Fibroblast of lung (primary cell): ENCODE measurements around the gene PCDHB9. TPM values are rescaled to one million over a fixed set of nuclear protein-coding genes. Genes with fewer than 3 reads are reported as not detected.
"Not testable (repeated sequence)": the region's sequence is repeated elsewhere in the genome, so short reads cannot be mapped to it uniquely, and the experiment has no call there.

ENCODE experiments used
- DNase-seq, 2 donors: peaks; one replicate each; pipeline versions ENCODE4 v3.0.0 to v3.0.0-alpha.2; 2010; ENCODE audit warnings: low read depth in 2 of 2
- H2AFZ ChIP-seq: 2 replicates; pipeline ENCODE4 v1.5.1; 2012; ENCODE audit warnings: low read length, control low read depth, inconsistent platforms
- H3K27ac ChIP-seq: 2 replicates; pipeline ENCODE4 v1.5.1; 2011; ENCODE audit warnings: low read length, control low read depth; ENCODE audit not compliant: insufficient read depth
- H3K27me3 ChIP-seq: 2 replicates; pipeline ENCODE4 v1.5.1; 2011; ENCODE audit warnings: mild to moderate bottlenecking, low read length; ENCODE audit not compliant: control insufficient read depth, insufficient read depth
- H3K36me3 ChIP-seq: 2 replicates; pipeline ENCODE4 v1.5.1; 2011; ENCODE audit warnings: low read length; ENCODE audit not compliant: control insufficient read depth, insufficient read depth
- H3K4me1 ChIP-seq: 2 replicates; pipeline ENCODE4 v1.5.1; 2011; ENCODE audit warnings: low read length; ENCODE audit not compliant: control insufficient read depth, insufficient read depth; ENCODE audit errors: extremely low read depth
- H3K4me2 ChIP-seq: 2 replicates; pipeline ENCODE4 v1.5.1; 2011; ENCODE audit warnings: low read length, control low read depth; ENCODE audit not compliant: insufficient read depth; ENCODE audit errors: extremely low read depth
- H3K4me3 ChIP-seq, 4 experiments: fragments of 200-600 bp in 1 of 4; sonication (generic) in 1 of 4; replicated peaks in 1 of 4; 2 replicates each; pipeline ENCODE4 v1.5.1; 2011 to 2016; ENCODE audit warnings: low read length in 4 of 4, low read depth in 3 of 4, mild to moderate bottlenecking in 3 of 4, control low read depth in 2 of 4, inconsistent platforms in 1 of 4, mixed read lengths in 1 of 4; ENCODE audit not compliant: insufficient read depth in 1 of 4; ENCODE audit errors: control extremely low read depth in 1 of 4
- H3K79me2 ChIP-seq: 2 replicates; pipeline ENCODE4 v1.5.1; 2012; ENCODE audit warnings: mild to moderate bottlenecking, low read length, inconsistent platforms; ENCODE audit not compliant: control insufficient read depth, insufficient read depth
- H3K9ac ChIP-seq: 2 replicates; pipeline ENCODE4 v1.5.1; 2011; ENCODE audit warnings: mild to moderate bottlenecking, low read length, control low read depth; ENCODE audit not compliant: insufficient read depth
- H3K9me3 ChIP-seq: 2 replicates; pipeline ENCODE4 v1.5.1; 2012; ENCODE audit warnings: low read depth, low read length; ENCODE audit not compliant: control insufficient read depth, insufficient read depth
- H4K20me1 ChIP-seq: 2 replicates; pipeline ENCODE4 v1.5.1; 2011; ENCODE audit warnings: low read length; ENCODE audit not compliant: control insufficient read depth, insufficient read depth; ENCODE audit errors: extremely low read depth
- EZH2 ChIP-seq: IDR thresholded peaks from 2 replicates; pipeline ENCODE4 v1.5.1; 2012; ENCODE audit warnings: low read length, control low read depth, mild to moderate bottlenecking; ENCODE audit errors: missing control alignments
- polyA plus RNA-seq, 2 donors: library from polyadenylated mRNA; depleted of rRNA in 1 of 2; stranded (reverse) in 1 of 2; unstranded in 1 of 2; fragments of >200 nt; gene quantifications; 2 replicates each; pipeline ENCODE4 v1.2.1, GENCODE V29; 2011 to 2012; ENCODE audit warnings: missing spikeins in 1 of 2
- total RNA-seq: library from RNA; depleted of rRNA; stranded (reverse); fragments of >200 nt; gene quantifications from 2 replicates; pipeline ENCODE4 v1.2.1, GENCODE V29; 2014
- TF ChIP-seq, protein P1 (sequence below), 2 donors: IDR thresholded peaks in 1 of 2; conservative IDR thresholded peaks in 1 of 2; 1 replicate in 1 of 2; 2 replicates in 1 of 2; pipeline ENCODE4 v1.5.1; 2011 to 2012; ENCODE audit warnings: low read length in 2 of 2, control low read depth in 1 of 2, inconsistent platforms in 1 of 2, low read depth in 1 of 2, mild to moderate bottlenecking in 1 of 2

Gene PCDHB9
- total and polyA plus RNA-seq, 2 donors (not counting 1 experiment from before 2014, with no cell fraction given): 0.82 to 0.99 TPM

DNA sequence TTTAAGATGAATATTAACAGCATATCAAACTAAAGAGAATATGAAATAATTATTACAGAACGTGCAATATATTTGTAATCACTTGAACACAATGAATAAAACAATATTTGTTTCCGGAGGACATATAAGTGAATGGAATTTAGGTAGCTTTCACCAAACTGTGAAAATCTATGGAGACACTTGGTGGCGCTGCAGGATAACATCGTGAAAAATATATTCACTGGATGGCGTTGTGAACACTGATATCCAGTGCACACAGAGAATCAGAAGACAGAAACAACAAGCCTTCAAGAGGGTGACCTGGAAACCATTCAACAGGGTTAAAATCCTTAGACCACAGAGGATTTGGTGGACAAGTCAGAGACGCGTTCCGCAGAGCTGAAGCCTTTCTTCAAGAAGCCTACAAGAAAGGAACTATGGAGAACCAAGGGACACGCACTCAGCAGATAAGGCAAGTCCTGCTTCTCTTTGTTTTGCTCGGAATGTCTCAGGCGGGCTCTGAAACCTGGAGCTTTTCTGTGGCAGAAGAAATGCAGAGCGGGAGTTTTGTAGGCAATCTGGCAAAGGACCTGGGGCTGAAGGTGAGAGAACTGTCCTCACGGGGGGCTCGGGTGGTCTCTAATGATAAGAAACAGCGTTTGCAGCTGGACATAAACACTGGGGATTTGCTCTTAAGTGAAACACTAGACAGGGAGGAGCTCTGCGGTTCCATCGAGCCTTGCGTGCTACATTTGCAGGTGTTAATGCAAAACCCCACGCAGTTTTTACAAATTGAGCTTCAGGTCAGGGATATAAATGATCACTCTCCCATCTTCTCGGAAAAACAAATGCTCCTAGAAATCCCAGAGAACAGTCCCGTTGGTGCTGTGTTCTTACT is 12.6 kb downstream of the PCDHB9 start, which contains the start of gene PCDHB11:
Gene PCDHB11, plus strand, starts transcription at position 269 of the 877 bp plus-strand sequence. Its CDS starts 148 bp downstream, at position 417.
- Histone ChIP-seq H3K27ac (no peak within 1 kb of the TSS), H3K4me2 (no peak within 1 kb of the TSS), H2AFZ (no peak within 1 kb of the TSS), H3K4me1 (no peaks in the 10 kb centered on the region), H3K9me3 (no peaks in the 10 kb centered on the region), H3K27me3 (no peaks in the 10 kb centered on the region), H3K9ac (no peak within 1 kb of the TSS), H3K36me3 (no peaks in the 10 kb centered on the region), H3K79me2 (no peaks in the 10 kb centered on the region), H3K4me3 (peak within 1 kb of the TSS in 1 of 4 experiments; percentile 25), H4K20me1 (no peaks in the 10 kb centered on the region)
- TF ChIP-seq, protein P1, sequence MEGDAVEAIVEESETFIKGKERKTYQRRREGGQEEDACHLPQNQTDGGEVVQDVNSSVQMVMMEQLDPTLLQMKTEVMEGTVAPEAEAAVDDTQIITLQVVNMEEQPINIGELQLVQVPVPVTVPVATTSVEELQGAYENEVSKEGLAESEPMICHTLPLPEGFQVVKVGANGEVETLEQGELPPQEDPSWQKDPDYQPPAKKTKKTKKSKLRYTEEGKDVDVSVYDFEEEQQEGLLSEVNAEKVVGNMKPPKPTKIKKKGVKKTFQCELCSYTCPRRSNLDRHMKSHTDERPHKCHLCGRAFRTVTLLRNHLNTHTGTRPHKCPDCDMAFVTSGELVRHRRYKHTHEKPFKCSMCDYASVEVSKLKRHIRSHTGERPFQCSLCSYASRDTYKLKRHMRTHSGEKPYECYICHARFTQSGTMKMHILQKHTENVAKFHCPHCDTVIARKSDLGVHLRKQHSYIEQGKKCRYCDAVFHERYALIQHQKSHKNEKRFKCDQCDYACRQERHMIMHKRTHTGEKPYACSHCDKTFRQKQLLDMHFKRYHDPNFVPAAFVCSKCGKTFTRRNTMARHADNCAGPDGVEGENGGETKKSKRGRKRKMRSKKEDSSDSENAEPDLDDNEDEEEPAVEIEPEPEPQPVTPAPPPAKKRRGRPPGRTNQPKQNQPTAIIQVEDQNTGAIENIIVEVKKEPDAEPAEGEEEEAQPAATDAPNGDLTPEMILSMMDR (conservative IDR thresholded peaks at IDR 0.05 in 1 of 2, IDR thresholded peaks at IDR 0.05 in 1 of 2; ENCODE audit: low read depth in 1 of 2, low read length in 2 of 2): no peak
- TF ChIP-seq EZH2: no peak
- DNase-seq: no peak

DNA sequence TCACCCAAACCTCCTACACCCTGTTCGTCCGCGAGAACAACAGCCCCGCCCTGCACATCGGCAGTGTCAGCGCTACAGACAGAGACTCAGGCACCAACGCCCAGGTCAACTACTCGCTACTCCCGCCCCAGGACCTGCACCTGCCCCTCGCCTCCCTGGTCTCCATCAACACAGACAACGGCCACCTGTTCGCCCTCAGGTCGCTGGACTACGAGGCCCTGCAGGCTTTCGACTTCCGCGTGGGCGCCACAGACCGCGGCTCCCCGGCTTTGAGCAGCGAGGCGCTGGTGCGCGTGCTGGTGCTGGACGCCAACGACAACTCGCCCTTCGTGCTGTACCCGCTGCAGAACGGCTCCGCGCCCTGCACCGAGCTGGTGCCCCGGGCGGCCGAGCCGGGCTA is 14.2 kb downstream of the PCDHB9 start:
- H4K20me1 ChIP-seq, H3K4me3 ChIP-seq, H2AFZ ChIP-seq, H3K9me3 ChIP-seq, H3K36me3 ChIP-seq, H3K27ac ChIP-seq, H3K79me2 ChIP-seq, H3K4me1 ChIP-seq, H3K9ac ChIP-seq, H3K27me3 ChIP-seq, H3K4me2 ChIP-seq, DNase-seq: not testable (repeated sequence)

DNA sequence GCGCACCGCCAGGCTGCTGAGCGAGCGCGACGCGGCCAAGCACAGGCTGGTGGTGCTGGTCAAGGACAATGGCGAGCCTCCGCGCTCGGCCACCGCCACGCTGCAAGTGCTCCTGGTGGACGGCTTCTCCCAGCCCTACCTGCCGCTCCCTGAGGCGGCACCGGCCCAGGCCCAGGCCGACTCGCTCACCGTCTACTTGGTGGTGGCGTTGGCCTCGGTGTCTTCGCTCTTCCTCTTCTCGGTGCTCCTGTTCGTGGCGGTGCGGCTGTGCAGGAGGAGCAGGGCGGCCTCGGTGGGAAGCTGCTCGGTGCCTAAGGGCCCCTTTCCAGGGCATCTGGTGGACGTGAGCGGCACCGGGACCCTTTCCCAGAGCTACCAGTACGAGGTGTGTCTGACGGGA is 14.7 kb downstream of the PCDHB9 start:
- H3K4me1 ChIP-seq, H3K9ac ChIP-seq, H2AFZ ChIP-seq, DNase-seq, H3K79me2 ChIP-seq, H3K9me3 ChIP-seq, H3K4me3 ChIP-seq, H3K4me2 ChIP-seq, H3K36me3 ChIP-seq, H3K27me3 ChIP-seq, H4K20me1 ChIP-seq, H3K27ac ChIP-seq: not testable (repeated sequence)

DNA sequence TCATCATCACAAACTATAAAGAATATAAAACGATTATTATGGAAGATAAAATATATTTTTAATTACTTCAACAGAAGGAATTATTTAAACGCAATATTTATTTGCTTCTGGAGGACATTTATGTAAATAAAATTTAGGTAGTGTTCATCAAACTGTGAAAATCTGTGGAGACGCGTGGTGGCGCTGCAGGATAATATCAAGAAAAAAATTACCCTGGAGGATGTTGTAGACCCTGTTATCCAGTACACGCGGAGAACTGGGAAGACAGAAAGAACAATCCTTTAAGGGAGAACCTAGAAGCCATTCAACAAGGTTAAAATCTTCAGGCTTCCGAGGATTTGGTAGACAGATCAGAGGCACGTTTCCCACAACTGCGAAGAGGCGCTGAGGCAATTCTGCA is 21.5 kb downstream of the PCDHB9 start, which contains the start of gene PCDHB12:
Gene PCDHB12, plus strand, starts transcription at position 242 of the 400 bp plus-strand sequence. CDS start 189 bp downstream, outside the sequence.
- H3K9ac ChIP-seq: no peak within 1 kb of the TSS
- no peaks in the 10 kb centered on the region for H3K9me3 ChIP-seq
- H3K4me2 ChIP-seq: no peak within 1 kb of the TSS
- H3K4me3 ChIP-seq: no peak within 1 kb of the TSS
- H3K36me3 ChIP-seq: no peaks in the 10 kb centered on the region
- no peaks in the 10 kb centered on the region for H3K79me2 ChIP-seq
- no peaks in the 10 kb centered on the region for H3K27me3 ChIP-seq
- no peak within 1 kb of the TSS for H2AFZ ChIP-seq
- no peaks in the 10 kb centered on the region for H4K20me1 ChIP-seq
- TF ChIP-seq EZH2: no peak
- TF ChIP-seq, protein P1 (conservative IDR thresholded peaks at IDR 0.05 in 1 of 2, IDR thresholded peaks at IDR 0.05 in 1 of 2; ENCODE audit: low read depth in 1 of 2, low read length in 2 of 2): no peak
- H3K27ac ChIP-seq: no peak within 1 kb of the TSS
- no peaks in the 10 kb centered on the region for H3K4me1 ChIP-seq
- no peak for DNase-seq

DNA sequence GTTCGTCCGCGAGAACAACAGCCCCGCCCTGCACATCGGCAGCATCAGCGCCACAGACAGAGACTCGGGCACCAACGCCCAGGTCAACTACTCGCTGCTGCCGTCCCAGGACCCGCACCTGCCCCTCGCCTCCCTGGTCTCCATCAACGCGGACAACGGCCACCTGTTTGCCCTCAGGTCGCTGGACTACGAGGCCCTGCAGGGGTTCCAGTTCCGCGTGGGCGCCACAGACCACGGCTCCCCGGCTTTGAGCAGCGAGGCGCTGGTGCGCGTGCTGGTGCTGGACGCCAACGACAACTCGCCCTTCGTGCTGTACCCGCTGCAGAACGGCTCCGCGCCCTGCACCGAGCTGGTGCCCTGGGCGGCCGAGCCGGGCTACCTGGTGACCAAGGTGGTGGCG is 23.3 kb downstream of the PCDHB9 start:
- H3K79me2 ChIP-seq, H3K4me1 ChIP-seq, H3K27ac ChIP-seq, H3K9me3 ChIP-seq, H4K20me1 ChIP-seq, H3K4me2 ChIP-seq, H2AFZ ChIP-seq, H3K36me3 ChIP-seq, H3K4me3 ChIP-seq, DNase-seq, H3K9ac ChIP-seq, H3K27me3 ChIP-seq: not testable (repeated sequence)
